ENCODE data around the gene ATG16L1.
"Not testable (repeated sequence)": the region's sequence is repeated elsewhere in the genome, so short reads cannot be mapped to it uniquely, and the experiment has no call there.

The ATG16L1 gene

DNA sequence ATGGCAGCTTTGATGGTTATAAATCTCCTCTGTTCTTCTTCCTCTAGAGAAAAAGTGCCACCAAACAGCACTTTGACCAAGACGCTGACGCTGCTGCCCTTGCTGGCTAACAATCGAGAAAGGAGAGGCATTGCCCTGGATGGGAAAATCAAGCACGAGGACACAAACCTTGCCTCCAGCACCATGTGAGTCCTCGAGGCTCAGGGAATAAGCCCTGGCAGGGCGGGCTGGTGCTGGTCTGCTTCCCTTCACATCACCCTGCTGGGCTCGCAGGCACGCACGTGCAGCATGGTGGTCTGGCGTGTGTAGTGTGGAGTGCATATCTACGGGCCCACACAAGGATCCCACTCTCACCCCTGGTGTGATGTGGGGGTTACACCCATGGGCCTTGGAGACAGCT, 83.4 kb downstream of the ATG16L1 start:
- TF ChIP-seq, protein P1, sequence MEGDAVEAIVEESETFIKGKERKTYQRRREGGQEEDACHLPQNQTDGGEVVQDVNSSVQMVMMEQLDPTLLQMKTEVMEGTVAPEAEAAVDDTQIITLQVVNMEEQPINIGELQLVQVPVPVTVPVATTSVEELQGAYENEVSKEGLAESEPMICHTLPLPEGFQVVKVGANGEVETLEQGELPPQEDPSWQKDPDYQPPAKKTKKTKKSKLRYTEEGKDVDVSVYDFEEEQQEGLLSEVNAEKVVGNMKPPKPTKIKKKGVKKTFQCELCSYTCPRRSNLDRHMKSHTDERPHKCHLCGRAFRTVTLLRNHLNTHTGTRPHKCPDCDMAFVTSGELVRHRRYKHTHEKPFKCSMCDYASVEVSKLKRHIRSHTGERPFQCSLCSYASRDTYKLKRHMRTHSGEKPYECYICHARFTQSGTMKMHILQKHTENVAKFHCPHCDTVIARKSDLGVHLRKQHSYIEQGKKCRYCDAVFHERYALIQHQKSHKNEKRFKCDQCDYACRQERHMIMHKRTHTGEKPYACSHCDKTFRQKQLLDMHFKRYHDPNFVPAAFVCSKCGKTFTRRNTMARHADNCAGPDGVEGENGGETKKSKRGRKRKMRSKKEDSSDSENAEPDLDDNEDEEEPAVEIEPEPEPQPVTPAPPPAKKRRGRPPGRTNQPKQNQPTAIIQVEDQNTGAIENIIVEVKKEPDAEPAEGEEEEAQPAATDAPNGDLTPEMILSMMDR (conservative IDR thresholded peaks at IDR 0.05; ENCODE audit: low read depth, low read length), result no peak
- DNase-seq (ENCODE audit: low read depth), result no peak

GRCh38 chr2:233336091-233336490, 84.6 kb downstream of the ATG16L1 start:
- not testable (repeated sequence) for DNase-seq (ENCODE audit: low read depth); H3K4me3 ChIP-seq (ENCODE audit: low read depth, low read length)

More for the DNA sequence above, 83.4 kb downstream of the ATG16L1 start:
- no peak overlapping the region for H3K4me3 ChIP-seq (ENCODE audit: low read depth, low read length)

GRCh38 chr2:233336541-233336940, 85.1 kb downstream of the ATG16L1 start:
- no peak for DNase-seq (ENCODE audit: low read depth)
- no peak overlapping the region for H3K4me3 ChIP-seq (ENCODE audit: low read depth, low read length)
- TF ChIP-seq, protein P1 (conservative IDR thresholded peaks at IDR 0.05; ENCODE audit: low read depth, low read length), result no peak

GRCh38 chr2:233338046-233338445, 86.6 kb downstream of the ATG16L1 start:
- TF ChIP-seq, protein P1 (conservative IDR thresholded peaks at IDR 0.05; ENCODE audit: low read depth, low read length), result no peak
- no peak overlapping the region for H3K4me3 ChIP-seq (ENCODE audit: low read depth, low read length)
- no peak for DNase-seq (ENCODE audit: low read depth)

GRCh38 chr2:233338812-233339368, 87.4 kb downstream of the ATG16L1 start:
- H3K4me3 ChIP-seq (ENCODE audit: low read depth, low read length), result no peak overlapping the region
- no peak for DNase-seq (ENCODE audit: low read depth)
- TF ChIP-seq, protein P1 (conservative IDR thresholded peaks at IDR 0.05; ENCODE audit: low read depth, low read length), result no peak

- DNase-seq (ENCODE audit: low read depth), result no peak
- TF ChIP-seq, protein P1 (conservative IDR thresholded peaks at IDR 0.05; ENCODE audit: low read depth, low read length), result no peak
Observed at GRCh38 chr2:233339427-233339826, 88.0 kb downstream of the ATG16L1 start.

GRCh38 chr2:233341296-233341695, 89.8 kb downstream of the ATG16L1 start:
- DNase-seq (ENCODE audit: low read depth), result no peak
- TF ChIP-seq, protein P1 (conservative IDR thresholded peaks at IDR 0.05; ENCODE audit: low read depth, low read length), result no peak
- no peak overlapping the region for H3K4me3 ChIP-seq (ENCODE audit: low read depth, low read length)

More at GRCh38 chr2:233339427-233339826, 88.0 kb downstream of the ATG16L1 start:
- no peak overlapping the region for H3K4me3 ChIP-seq (ENCODE audit: low read depth, low read length)
